Stimulated activated CD8-positive, alpha-beta memory T cell treated with anti-CD3 and anti-CD28 coated beads, Interleukin-12 subunit alpha, Interleukin-12 subunit beta, amount 100 ng/mL, for 1 hour (primary cell): ENCODE results near the gene TLCD3A.
"Not testable (repeated sequence)": the region's sequence is repeated elsewhere in the genome, so short reads cannot be mapped to it uniquely, and the experiment has no call there.

Experiments
- DNase-seq: peaks from one replicate; pipeline ENCODE4 v3.0.0-alpha.2; 2020; ENCODE audit warnings: low read depth

Gene TLCD3A

GRCh38 chr17:708132-708531 lies 24.3 kb upstream of the TLCD3A start:
- DNase-seq: no peak

GRCh38 chr17:718075-718474 lies 14.3 kb upstream of the TLCD3A start:
- DNase-seq: no peak

GRCh38 chr17:720706-721539 lies 11.5 kb upstream of the TLCD3A start:
- no peak for DNase-seq

- no peak for DNase-seq
Observed at GRCh38 chr17:721540-721937, 10.9 kb upstream of the TLCD3A start.

GRCh38 chr17:725084-725483 lies 7.3 kb upstream of the TLCD3A start:
- no peak for DNase-seq

- no peak for DNase-seq
Observed at GRCh38 chr17:725746-726145, 6.7 kb upstream of the TLCD3A start.

- no peak for DNase-seq
Observed at GRCh38 chr17:726271-726919, 6.0 kb upstream of the TLCD3A start.

GRCh38 chr17:728911-729310 lies 3.5 kb upstream of the TLCD3A start:
- DNase-seq: no peak

GRCh38 chr17:731644-732066 lies 741 bp upstream of the TLCD3A start:
- no peak for DNase-seq

GRCh38 chr17:732902-733720 lies 715 bp downstream of the TLCD3A start:
- DNase-seq: no peak

- DNase-seq: no peak
Observed at GRCh38 chr17:733743-734142, 1.3 kb downstream of the TLCD3A start.

- no peak for DNase-seq
Observed at GRCh38 chr17:737561-738113, 5.2 kb downstream of the TLCD3A start.

GRCh38 chr17:740240-741017 lies 8.0 kb downstream of the TLCD3A start:
- no peak for DNase-seq

GRCh38 chr17:742147-742793 lies 9.9 kb downstream of the TLCD3A start:
- DNase-seq: no peak

- no peak for DNase-seq
Observed at GRCh38 chr17:743139-743538, 10.7 kb downstream of the TLCD3A start.

GRCh38 chr17:744937-745336 lies 12.5 kb downstream of the TLCD3A start:
- no peak for DNase-seq

- DNase-seq: no peak
Observed at GRCh38 chr17:745406-745805, 13.0 kb downstream of the TLCD3A start.

- no peak for DNase-seq
Observed at GRCh38 chr17:746181-746580, 13.8 kb downstream of the TLCD3A start.

GRCh38 chr17:746783-747629 lies 14.6 kb downstream of the TLCD3A start:
- DNase-seq: no peak

- not testable (repeated sequence) for DNase-seq
Observed at GRCh38 chr17:748604-749003, 16.2 kb downstream of the TLCD3A start.
